Activated naive CD4-positive, alpha-beta T cell treated with anti-CD3 and anti-CD28 coated beads, Interleukin-2, amount 50 U/mL, for 72 hours (primary cell): ENCODE measurements around the gene DNAH2. TPM values are rescaled to one million over a fixed set of nuclear protein-coding genes. Genes with fewer than 3 reads are reported as not detected.

Experiments
- ATAC-seq, 2 donors: fragments of 150-1000 bp; cut with Tn5 transposase; 2 replicates each; pipeline ENCODE4 v1.10.0; 2021; ENCODE audit warnings: mild to moderate bottlenecking in 2 of 2, moderate library complexity in 2 of 2
- DNase-seq, 2 donors: peaks; one replicate each; pipeline ENCODE4 v3.0.0; 2021 to 2022; ENCODE audit warnings: low spot score in 2 of 2
- H3K27ac Mint-ChIP-seq, 2 donors: one replicate each; pipeline ENCODE4 v1.8.0; 2022; ENCODE audit warnings: mild to moderate bottlenecking in 2 of 2, mixed read lengths in 2 of 2
- H3K36me3 Mint-ChIP-seq, 2 donors: one replicate each; pipeline ENCODE4 v1.8.0; 2022; ENCODE audit warnings: mixed read lengths in 2 of 2
- H3K9me3 Mint-ChIP-seq, 2 donors: one replicate each; pipeline ENCODE4 v1.8.0; 2022; ENCODE audit warnings: mixed read lengths in 2 of 2
- total RNA-seq, 2 donors: library from RNA; stranded (reverse); gene quantifications; one replicate each; pipeline ENCODE4 v1.2.3, GENCODE V29; 2022

The DNAH2 gene, protein sequence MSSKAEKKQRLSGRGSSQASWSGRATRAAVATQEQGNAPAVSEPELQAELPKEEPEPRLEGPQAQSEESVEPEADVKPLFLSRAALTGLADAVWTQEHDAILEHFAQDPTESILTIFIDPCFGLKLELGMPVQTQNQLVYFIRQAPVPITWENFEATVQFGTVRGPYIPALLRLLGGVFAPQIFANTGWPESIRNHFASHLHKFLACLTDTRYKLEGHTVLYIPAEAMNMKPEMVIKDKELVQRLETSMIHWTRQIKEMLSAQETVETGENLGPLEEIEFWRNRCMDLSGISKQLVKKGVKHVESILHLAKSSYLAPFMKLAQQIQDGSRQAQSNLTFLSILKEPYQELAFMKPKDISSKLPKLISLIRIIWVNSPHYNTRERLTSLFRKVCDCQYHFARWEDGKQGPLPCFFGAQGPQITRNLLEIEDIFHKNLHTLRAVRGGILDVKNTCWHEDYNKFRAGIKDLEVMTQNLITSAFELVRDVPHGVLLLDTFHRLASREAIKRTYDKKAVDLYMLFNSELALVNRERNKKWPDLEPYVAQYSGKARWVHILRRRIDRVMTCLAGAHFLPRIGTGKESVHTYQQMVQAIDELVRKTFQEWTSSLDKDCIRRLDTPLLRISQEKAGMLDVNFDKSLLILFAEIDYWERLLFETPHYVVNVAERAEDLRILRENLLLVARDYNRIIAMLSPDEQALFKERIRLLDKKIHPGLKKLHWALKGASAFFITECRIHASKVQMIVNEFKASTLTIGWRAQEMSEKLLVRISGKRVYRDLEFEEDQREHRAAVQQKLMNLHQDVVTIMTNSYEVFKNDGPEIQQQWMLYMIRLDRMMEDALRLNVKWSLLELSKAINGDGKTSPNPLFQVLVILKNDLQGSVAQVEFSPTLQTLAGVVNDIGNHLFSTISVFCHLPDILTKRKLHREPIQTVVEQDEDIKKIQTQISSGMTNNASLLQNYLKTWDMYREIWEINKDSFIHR (N-terminal part only)
- total RNA-seq = under 1 TPM; 0.05 to 0.19 TPM

DNA sequence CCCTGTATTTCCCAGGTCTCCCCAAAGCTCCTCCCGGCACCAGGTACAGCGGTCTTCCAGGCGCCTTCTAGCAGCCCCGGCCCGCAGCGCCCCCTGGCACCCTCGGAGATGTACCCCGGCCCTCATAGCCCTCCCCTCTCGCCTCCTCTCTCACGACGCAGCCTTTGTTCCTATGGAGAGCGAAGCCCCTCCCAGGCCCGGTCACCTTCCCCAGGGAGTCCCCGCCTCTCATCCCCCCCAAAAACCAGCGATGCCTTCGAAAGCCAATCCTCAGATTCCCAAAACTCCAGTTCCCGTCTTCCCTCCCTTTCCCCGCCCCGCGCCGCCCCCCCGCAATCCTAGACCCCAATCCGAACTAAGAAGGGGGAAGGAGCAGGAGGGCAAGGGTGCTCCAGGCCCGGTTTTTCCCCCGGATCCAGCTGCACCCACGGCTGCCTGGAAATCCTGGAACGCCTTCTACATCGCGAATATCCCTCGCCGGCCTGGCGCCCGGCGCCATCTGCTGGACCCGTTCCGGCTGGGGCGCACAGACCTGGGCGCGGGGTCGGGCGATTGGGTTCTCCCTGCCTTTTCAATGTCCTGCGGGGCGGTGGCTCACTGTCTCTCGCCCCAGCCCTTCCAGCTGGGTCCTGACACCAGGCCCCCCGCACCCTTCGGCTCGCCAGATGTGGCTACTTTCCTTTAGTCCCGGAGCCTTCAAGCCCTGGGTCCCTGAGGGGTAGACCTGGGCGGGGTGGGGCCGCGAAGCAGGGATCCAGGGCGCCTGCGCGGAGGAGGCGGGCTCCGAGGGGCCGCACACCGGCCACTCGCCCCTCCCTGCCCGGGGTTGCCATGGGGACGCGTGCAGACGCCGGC is at the start of gene DNAH2:
Gene DNAH2, plus strand, starts transcription at position 844 of the 855 bp plus-strand sequence. CDS start 1,991 bp downstream, outside the sequence.
- Mint-ChIP-seq H3K27ac (no peak within 1 kb of the TSS), H3K9me3 (no peaks in the 10 kb centered on the region), H3K36me3 (no peaks in the 10 kb centered on the region)
- DNase-seq = peak in 1 of 2 donors; percentile 61
- peak; percentile 64 to 88 for ATAC-seq

DNA sequence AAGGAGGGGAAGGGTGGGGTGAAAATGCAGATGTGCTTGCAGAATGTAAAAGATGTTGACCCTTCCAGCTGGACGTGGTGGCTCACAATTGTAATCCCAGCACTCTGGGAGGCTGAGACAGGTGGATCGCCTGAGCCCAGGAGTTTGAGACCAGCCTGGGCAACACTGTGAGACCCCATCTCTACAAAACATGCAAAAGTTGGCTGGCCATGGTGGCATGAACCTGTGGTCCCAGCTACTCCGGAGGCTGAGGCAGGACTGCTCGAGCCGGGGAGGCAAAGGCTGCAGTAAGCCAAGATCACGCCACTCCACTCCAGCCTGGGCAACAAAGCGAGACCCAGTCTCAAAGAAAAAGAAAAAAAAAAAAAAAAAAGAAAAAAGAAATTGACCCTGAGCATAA is 49.1 kb upstream of the DNAH2 start:
- H3K36me3 Mint-ChIP-seq = peaks cover 4 to 18% of the 10 kb centered on the region in 2 donors
- DNase-seq (no peak), ATAC-seq (no peak)
- peaks cover 0 to 3% of the 10 kb centered on the region in 2 donors for H3K9me3 Mint-ChIP-seq
- no peak overlapping the region for H3K27ac Mint-ChIP-seq

DNA sequence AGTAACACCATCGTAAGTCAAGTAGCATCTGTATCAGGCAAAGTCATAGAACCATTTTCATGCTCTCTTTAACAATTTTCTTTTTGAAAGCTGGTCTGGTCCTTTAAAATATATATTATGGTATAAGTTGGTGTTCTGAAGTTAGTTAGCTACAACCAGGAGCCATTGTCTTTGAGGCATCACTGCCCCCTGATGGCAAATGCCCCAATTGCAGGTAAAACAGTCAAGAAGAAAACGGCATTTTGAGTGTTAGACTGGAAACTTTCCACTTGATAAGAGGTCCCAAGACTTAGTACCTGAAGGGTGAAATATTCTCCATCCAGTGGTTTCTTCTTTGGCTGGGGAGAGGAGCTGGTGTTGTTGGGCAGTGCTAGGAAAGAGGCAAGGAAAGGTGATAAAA is 44.3 kb upstream of the DNAH2 start:
- H3K36me3 Mint-ChIP-seq = peaks cover 12 to 35% of the 10 kb centered on the region in 2 donors
- H3K27ac Mint-ChIP-seq = no peak overlapping the region
- DNase-seq (peak in 1 of 2 donors; percentile 57), ATAC-seq (no peak)
- peaks cover 0 to 13% of the 10 kb centered on the region in 2 donors for H3K9me3 Mint-ChIP-seq

DNA sequence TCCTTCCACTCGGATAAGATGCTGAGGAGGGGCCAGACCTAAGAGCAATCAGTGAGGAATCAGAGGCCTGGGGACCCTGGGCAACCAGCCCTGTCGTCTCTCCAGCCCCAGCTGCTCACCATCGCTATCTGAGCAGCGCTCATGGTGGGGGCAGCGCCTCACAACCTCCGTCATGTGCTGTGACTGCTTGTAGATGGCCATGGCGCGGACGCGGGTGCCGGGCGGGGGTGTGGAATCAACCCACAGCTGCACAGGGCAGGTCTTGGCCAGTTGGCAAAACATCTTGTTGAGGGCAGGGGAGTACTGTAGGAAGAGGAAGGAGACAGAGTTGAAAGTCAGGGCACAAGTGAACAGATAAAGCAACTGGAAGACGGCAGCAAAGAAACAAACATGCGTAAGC is 42.6 kb upstream of the DNAH2 start:
- ATAC-seq (no peak), DNase-seq (no peak)
- H3K27ac Mint-ChIP-seq = no peak overlapping the region
- H3K36me3 Mint-ChIP-seq = peaks cover 12 to 35% of the 10 kb centered on the region in 2 donors
- H3K9me3 Mint-ChIP-seq = peaks cover 0 to 13% of the 10 kb centered on the region in 2 donors

DNA sequence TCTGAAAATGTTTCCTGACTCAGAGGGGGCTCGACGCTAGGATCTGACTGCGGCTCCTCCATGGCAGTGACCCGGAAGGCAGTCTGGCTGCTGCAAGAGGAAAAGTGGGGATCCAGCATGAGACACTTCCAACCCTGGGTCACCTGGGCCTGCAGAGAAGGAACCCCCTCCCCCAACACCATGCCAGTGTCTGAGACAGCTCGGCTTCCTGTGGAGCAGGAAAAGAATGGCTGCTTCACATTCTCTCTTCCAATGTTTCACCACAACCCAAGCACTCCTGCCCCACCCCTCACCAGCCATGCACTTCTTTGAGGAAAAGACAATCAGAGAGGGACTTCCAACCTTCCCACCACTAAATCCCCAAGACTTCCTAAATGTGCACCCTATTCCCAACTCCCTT is 41.0 kb upstream of the DNAH2 start:
- peaks cover 0 to 13% of the 10 kb centered on the region in 2 donors for H3K9me3 Mint-ChIP-seq
- peak overlapping the region; percentile 5 to 15 for H3K27ac Mint-ChIP-seq
- no peak for ATAC-seq
- DNase-seq = no peak
- peaks cover 12 to 35% of the 10 kb centered on the region in 2 donors for H3K36me3 Mint-ChIP-seq

DNA sequence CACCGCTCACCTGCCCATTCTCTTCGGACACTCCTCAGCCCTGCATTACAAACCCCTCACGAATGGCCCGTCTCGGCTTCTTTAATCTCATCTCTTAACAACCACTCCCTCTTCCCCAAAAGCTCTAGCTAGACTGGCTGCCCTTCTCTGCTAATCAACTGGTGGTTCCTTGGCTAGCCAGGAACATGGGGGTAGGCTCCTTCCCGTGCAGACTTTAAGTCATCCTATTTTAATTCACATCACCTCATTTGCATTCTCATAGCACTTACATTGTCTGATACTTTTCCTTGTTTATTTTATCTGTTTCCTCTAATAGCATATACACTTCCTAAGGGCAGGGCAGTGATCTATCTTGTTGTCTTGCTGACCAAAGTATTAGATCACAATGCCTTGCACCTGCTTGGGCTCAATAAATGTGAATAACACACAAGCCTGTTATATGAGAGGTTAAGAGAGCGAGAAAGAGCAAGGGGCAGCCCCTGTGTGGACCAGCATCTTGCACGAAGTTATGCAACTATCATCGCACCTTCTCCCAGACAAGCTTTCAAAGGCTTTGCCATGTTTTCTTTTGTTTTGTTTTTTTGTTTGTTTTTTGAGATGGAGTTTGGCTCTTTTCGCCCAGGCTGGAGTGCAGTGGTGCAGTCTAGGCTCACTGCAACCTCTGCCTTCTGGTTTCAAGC is 40.0 kb upstream of the DNAH2 start:
- Mint-ChIP-seq H3K9me3 (peaks cover 0 to 13% of the 10 kb centered on the region in 2 donors), H3K36me3 (peaks cover 12 to 33% of the 10 kb centered on the region in 2 donors), H3K27ac (peak overlapping the region; percentile 5 to 15)
- DNase-seq (no peak), ATAC-seq (no peak)

DNA sequence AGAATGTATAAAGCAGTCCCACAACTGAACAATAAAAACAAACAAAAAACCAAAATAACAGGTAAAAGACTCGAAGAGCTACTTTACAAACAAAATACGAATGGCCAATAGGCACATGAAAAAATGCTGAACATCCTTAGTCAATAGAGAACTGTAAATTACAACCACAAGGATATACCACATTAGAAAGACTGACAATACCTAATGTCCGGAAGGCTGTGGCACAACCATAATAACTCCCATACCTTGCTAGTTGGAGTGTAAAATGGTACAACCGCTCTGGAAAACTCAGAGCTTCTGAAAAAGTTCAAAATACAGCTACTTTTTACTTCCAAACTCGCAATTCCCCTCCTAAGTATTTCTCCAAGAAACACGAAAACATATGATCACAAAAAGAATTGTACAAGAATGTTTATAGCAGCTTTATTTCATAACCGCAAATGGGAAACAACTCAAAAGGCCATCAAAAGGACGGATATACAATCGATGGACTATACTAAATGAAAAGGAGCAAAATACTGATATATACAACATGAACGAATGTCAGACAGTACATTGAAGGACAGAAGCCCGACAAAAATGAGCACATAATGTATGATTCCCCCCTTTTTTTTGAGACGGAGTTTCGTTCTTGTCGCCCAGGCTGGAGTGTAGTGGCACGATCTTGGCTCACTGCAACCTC is 32.6 kb upstream of the DNAH2 start:
- DNase-seq (no peak), ATAC-seq (no peak)
- peak overlapping the region; percentile 99 for H3K27ac Mint-ChIP-seq
- no peaks in the 10 kb centered on the region for H3K9me3 Mint-ChIP-seq
- peaks cover 36 to 43% of the 10 kb centered on the region in 2 donors for H3K36me3 Mint-ChIP-seq

DNA sequence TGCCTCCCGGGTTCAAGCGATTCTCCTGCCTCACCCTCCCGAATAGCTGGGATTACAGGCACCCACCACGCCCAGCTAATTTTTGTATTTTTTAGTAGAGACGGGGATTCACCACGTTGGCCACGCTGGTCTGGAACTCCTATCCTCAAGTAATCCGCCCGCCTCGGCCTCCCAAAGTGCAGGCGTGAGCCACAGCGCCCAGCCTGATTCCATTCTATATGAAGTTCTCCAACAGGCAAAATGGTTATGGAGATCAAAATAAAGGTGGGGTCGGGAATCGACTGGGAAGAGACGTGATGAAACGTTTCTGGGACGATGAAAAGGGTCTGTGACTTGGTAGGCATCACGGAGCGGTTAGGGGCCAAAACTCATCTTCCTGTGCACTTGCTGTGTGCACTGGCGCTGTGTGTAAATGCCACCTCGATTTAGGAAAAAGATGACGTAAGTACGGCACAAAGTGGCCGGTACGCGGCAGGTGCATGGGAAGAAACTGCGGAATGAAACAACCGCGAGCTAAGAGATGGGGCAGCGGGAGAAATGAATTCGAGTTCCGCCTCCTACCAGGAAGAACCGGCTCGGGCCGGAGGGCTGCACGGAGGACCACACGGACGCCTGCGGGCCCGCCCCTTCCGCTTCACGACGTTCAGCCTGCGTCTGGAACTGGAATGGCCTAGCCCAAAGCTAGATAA is 31.9 kb upstream of the DNAH2 start:
- DNase-seq (peak; percentile 82 to 89), ATAC-seq (peak; percentile 70 to 71)
- Mint-ChIP-seq H3K27ac (peak overlapping the region; percentile 99), H3K9me3 (no peaks in the 10 kb centered on the region), H3K36me3 (peaks cover 36 to 43% of the 10 kb centered on the region in 2 donors)

DNA sequence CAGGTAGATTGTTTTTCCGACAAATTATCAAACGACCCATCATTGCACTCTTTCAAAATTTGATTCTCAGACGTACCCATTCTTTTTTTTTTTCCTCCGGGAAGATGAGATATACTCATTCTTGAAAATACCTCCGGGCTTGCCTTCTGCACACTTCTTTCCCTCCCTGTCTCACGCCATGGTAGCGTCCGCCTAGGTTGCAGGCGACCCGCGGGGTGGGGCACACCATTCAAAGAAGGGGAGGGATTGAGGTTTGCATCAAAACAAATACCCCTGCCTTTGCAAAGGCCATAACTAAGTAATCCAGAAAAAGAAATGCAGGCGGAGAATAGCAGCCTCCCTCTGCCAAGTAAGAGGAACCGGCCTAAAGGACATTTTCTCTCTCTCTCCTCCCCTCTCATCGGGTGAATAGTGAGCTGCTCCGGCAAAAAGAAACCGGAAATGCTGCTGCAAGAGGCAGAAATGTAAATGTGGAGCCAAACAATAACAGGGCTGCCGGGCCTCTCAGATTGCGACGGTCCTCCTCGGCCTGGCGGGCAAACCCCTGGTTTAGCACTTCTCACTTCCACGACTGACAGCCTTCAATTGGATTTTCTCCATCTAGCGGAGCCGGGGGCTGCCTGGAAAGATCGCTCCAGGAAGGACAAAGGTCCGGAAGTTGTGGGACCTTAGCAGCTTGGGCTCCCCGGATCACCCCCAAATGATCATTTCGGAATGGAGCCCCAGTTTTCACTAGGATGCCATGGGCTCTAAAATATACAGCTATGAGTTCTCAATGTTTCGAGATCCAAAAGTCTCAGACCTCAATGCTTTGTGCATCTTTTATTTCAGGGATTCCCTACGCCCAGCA is 31.1 kb upstream of the DNAH2 start:
- H3K9me3 Mint-ChIP-seq = no peaks in the 10 kb centered on the region
- H3K27ac Mint-ChIP-seq = peak overlapping the region; percentile 99
- H3K36me3 Mint-ChIP-seq = peaks cover 36 to 43% of the 10 kb centered on the region in 2 donors
- DNase-seq = peak; percentile 79 to 85
- peak; percentile 40 to 56 for ATAC-seq

DNA sequence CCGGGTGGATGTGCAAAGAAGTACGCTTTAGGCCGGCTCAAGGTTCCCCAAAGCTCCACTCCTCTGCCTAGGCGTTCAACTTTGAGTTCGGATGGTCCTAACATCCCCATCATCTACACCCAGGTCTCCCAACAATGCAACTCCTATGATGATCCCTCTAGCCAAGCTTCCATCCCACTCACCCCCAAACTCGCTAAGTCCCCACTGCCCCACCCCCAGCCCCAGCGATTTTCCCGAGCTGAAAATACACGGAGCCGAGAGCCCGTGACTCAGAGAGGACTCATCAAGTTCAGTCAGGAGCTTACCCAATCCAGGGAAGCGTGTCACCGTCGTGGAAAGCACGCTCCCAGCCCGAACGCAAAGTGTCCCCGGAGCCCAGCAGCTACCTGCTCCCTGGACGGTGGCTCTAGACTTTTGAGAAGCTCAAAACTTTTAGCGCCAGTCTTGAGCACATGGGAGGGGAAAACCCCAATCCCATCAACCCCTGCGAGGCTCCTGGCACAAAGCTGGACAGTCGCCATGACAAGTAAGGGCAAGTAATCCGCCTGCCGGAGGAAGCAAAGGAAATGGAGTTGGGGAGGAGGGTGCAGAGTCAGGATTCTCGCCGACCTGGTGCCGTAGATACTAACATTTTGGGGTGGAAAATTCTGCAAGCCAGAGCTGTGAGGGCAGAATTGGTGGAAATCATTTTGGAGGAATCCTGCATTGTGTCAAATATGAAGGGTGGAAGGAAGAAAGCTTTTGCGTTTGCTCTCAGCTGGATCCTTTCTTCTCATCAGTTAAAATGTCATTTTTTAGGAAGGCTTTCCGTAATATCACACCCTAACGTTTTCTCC is 30.3 kb upstream of the DNAH2 start, which contains the start of gene TP53:
Gene TP53, minus strand, starts transcription at position 419 of the 836 bp plus-strand sequence. CDS start 10,896 bp downstream, outside the sequence.
- peak; percentile 86 to 88 for DNase-seq
- peak; percentile 54 to 60 for ATAC-seq
- Mint-ChIP-seq H3K27ac (peak within 1 kb of the TSS; percentile 99), H3K9me3 (no peaks in the 10 kb centered on the region), H3K36me3 (peaks cover 36 to 43% of the 10 kb centered on the region in 2 donors)

DNA sequence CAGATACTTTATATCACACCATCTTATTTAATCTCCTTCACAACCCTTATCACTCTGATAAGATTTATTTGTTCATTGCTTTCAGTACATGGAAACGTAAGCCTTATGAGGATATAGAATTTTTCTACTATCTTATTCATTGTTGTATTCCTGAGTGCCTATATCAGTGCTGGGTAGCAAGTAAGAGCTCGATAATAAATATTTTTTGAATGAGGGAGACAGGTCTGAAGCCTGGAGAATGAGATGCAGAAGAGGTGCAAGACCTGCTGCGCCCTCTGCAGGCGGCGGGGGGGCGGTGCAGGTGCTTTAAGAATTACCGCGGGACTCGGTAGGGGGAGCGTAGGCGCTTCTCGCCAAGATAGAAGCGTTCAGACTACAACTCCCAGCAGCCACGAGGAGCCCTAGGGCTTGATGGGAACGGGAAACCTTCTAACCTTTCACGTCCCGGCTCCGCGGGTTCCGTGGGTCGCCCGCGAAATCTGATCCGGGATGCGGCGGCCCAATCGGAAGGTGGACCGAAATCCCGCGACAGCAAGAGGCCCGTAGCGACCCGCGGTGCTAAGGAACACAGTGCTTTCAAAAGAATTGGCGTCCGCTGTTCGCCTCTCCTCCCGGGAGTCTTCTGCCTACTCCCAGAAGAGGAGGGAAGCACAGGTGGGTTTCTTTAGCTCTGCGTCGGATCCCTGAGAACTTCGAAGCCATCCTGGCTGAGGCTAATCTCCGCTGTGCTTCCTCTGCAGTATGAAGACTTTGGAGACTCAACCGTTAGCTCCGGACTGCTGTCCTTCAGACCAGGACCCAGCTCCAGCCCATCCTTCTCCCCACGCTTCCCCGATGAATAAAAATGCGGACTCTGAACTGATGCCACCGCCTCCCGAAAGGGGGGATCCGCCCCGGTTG is 29.4 kb upstream of the DNAH2 start, which contains the start of gene WRAP53:
Gene WRAP53, plus strand, starts transcription at position 570 of the 900 bp plus-strand sequence. Its CDS starts 172 bp downstream, at position 742.
- Mint-ChIP-seq H3K36me3 (peaks cover 36 to 46% of the 10 kb centered on the region in 2 donors), H3K9me3 (no peaks in the 10 kb centered on the region), H3K27ac (peak within 1 kb of the TSS; percentile 99)
- DNase-seq = peak; percentile 94 to 97
- ATAC-seq = peak; percentile 78 to 83

DNA sequence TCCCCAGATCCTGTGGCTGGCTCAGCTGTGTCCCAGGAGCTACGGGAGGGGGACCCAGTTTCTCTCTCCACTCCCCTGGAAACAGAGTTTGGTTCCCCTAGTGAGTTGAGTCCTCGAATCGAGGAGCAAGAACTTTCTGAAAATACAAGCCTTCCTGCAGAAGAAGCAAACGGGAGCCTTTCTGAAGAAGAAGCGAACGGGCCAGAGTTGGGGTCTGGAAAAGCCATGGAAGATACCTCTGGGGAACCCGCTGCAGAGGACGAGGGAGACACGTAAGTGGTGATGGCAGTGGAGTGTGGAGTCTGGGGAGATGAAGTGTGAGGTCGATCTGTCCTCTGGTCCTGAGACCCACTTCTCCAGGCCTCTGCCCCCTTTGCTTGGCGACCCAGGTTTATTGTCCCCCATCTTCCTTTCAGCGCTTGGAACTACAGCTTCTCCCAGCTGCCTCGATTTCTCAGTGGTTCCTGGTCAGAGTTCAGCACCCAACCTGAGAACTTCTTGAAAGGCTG is 28.7 kb upstream of the DNAH2 start:
- Mint-ChIP-seq H3K27ac (peak overlapping the region; percentile 99), H3K36me3 (peaks cover 36 to 47% of the 10 kb centered on the region in 2 donors), H3K9me3 (no peaks in the 10 kb centered on the region)
- ATAC-seq = no peak
- DNase-seq = no peak
